ENCODE data around the gene PKMYT1. TPM values are rescaled to one million over a fixed set of nuclear protein-coding genes. Genes with fewer than 3 reads are reported as not detected.

Gene PKMYT1
- total and polyA plus RNA-seq, 9 of the 15 experiments (the other 6 are each of a cell fraction or from before 2014, with no cell fraction given), result 8.7 to 201 (median 37.8) TPM

DNA sequence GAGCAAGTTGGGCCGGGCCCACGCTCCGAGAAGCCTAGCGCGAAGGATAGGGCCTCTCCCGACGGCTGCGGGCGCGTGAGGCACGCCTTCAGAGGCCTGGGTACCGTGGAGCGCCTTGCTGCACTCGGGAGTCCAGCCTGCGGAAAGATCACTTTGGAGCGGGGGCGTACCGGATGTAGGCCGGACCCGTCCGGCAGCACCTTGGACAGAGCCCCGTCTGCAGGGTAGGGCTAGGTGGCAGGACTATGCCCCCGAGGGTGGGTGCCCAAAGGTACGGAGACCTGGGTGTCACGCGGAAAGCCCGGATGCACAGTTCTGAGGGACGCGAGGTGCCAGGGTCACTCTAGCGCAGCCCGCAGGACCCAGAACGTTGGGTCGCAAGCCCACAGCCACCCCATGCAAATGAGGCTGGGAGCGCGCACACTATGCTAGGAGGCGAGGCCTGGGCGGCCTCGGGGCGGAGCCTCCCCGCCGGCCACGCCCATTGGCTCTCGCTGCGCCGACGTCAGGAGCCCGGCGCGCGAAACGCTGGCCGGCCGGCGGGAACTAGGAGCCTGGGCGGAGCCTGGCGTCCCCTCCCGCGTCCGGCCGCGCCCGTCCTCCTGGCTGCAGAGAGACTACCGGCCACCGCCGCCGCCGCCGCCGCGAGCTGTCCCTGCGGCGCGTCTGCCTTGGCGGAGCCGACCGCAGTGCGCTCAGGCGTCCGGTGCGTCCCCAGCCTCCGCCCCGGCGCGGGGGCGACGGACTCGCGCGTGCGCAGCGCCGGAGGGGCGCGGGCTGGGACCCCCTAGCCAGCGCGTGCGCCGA lies 11.3 kb downstream of the PKMYT1 start, which contains the start of gene PAQR4 (continued):
- peak; percentile 91; the same call in 1 of the 2 replicates for TF ChIP-seq GATAD2B (IDR thresholded peaks at IDR 0.05; ENCODE audit: borderline replicate concordance)
- no peak for TF ChIP-seq SREBF1 (IDR thresholded peaks at IDR 0.05; ENCODE audit: borderline replicate concordance, low read depth, low read length)
- TF ChIP-seq, protein P1, sequence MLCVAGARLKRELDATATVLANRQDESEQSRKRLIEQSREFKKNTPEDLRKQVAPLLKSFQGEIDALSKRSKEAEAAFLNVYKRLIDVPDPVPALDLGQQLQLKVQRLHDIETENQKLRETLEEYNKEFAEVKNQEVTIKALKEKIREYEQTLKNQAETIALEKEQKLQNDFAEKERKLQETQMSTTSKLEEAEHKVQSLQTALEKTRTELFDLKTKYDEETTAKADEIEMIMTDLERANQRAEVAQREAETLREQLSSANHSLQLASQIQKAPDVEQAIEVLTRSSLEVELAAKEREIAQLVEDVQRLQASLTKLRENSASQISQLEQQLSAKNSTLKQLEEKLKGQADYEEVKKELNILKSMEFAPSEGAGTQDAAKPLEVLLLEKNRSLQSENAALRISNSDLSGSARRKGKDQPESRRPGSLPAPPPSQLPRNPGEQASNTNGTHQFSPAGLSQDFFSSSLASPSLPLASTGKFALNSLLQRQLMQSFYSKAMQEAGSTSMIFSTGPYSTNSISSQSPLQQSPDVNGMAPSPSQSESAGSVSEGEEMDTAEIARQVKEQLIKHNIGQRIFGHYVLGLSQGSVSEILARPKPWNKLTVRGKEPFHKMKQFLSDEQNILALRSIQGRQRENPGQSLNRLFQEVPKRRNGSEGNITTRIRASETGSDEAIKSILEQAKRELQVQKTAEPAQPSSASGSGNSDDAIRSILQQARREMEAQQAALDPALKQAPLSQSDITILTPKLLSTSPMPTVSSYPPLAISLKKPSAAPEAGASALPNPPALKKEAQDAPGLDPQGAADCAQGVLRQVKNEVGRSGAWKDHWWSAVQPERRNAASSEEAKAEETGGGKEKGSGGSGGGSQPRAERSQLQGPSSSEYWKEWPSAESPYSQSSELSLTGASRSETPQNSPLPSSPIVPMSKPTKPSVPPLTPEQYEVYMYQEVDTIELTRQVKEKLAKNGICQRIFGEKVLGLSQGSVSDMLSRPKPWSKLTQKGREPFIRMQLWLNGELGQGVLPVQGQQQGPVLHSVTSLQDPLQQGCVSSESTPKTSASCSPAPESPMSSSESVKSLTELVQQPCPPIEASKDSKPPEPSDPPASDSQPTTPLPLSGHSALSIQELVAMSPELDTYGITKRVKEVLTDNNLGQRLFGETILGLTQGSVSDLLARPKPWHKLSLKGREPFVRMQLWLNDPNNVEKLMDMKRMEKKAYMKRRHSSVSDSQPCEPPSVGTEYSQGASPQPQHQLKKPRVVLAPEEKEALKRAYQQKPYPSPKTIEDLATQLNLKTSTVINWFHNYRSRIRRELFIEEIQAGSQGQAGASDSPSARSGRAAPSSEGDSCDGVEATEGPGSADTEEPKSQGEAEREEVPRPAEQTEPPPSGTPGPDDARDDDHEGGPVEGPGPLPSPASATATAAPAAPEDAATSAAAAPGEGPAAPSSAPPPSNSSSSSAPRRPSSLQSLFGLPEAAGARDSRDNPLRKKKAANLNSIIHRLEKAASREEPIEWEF (CRISPR knock-in tag; IDR thresholded peaks at IDR 0.05), result no peak
- TF ChIP-seq ZNF445 (CRISPR knock-in tag; IDR thresholded peaks at IDR 0.05; ENCODE audit: low read depth), result no peak
- peak; percentile 78; the same call in 1 of the 2 replicates for TF ChIP-seq ZNF644 (tag; IDR thresholded peaks at IDR 0.05; ENCODE audit: low read depth)
- no peak for TF ChIP-seq LEF1 (IDR thresholded peaks at IDR 0.05)
- no peak for TF ChIP-seq NR4A1 (CRISPR knock-in tag; IDR thresholded peaks at IDR 0.05)
- TF ChIP-seq NR4A1 (tag; IDR thresholded peaks at IDR 0.05), result 0 out of 2 replicates have a peak, but pooled peaks have one; percentile 17
- no peak for TF ChIP-seq ZNF146 (CRISPR knock-in tag; IDR thresholded peaks at IDR 0.05; ENCODE audit: unreplicated experiment)
- TF ChIP-seq NBN (IDR thresholded peaks at IDR 0.05; ENCODE audit: low read depth), result 0 out of 2 replicates have a peak, but pooled peaks have one; percentile 57
- TF ChIP-seq IFI16 (CRISPR knock-in tag; IDR thresholded peaks at IDR 0.05), result no peak
- TF ChIP-seq MYC (IDR thresholded peaks at IDR 0.05; ENCODE audit: low read depth, low read length), result peak; percentile 64; the same call in 1 of the 2 replicates
- TF ChIP-seq MYC (CRISPR knock-in tag; IDR thresholded peaks at IDR 0.05; ENCODE audit: borderline replicate concordance, low read depth), result no peak
- TF ChIP-seq SMAD3 (CRISPR knock-in tag; conservative IDR thresholded peaks at IDR 0.05), result 0 out of 2 replicates have a peak, but pooled peaks have one; percentile 35
- TF ChIP-seq SIN3B (IDR thresholded peaks at IDR 0.05; ENCODE audit: low read depth), result peak; percentile 49; the same call in 1 of the 2 replicates
- peak; percentile 54; the same call in 1 of the 2 replicates for TF ChIP-seq DPF2 (IDR thresholded peaks at IDR 0.05)
- no peak for TF ChIP-seq HNRNPK (IDR thresholded peaks at IDR 0.05; ENCODE audit: low read depth, low read length, poor library complexity, severe bottlenecking)
- peak; percentile 60; the same call in 1 of the 2 replicates for TF ChIP-seq ELF2 (CRISPR knock-in tag; IDR thresholded peaks at IDR 0.05)
- no peak for TF ChIP-seq SNRNP70 (optimal IDR thresholded peaks at IDR 0.05; ENCODE audit: low read depth, low read length)
- peak; percentile 6 for TF ChIP-seq FOS (IDR thresholded peaks at IDR 0.05; ENCODE audit: extremely low read depth, insufficient read length)
- TF ChIP-seq ZNF311 (CRISPR knock-in tag; IDR thresholded peaks at IDR 0.05), result 0 out of 2 replicates have a peak, but pooled peaks have one; percentile 53
- TF ChIP-seq ZFP36 (IDR thresholded peaks at IDR 0.05; ENCODE audit: low read depth, low read length, partially characterized antibody), result no peak
- TF ChIP-seq TEAD4 (IDR thresholded peaks at IDR 0.05; ENCODE audit: low read length), result 0 out of 2 replicates have a peak, but pooled peaks have one; percentile 10
- no peak; the same call in 1 of the 2 replicates for TF ChIP-seq TEAD4 (CRISPR knock-in tag; IDR thresholded peaks at IDR 0.05; ENCODE audit: borderline replicate concordance)
